Thyroid gland (tissue), 4 donors: ENCODE measurements around the gene CTSD. TPM values are rescaled to one million over a fixed set of nuclear protein-coding genes. Genes with fewer than 3 reads are reported as not detected.

ENCODE experiments used
- DNase-seq, 2 donors: peaks; one replicate each; pipeline ENCODE4 v3.0.0-alpha.2; 2019
- H3K27ac ChIP-seq, 3 donors: fragments of 200-600 bp; sonication (generic); 1 replicate in 2 of 3; 2 replicates in 1 of 3; pipeline ENCODE4 v1.5.1; 2016 to 2019; ENCODE audit warnings: mild to moderate bottlenecking in 1 of 3, moderate library complexity in 1 of 3
- H3K27me3 ChIP-seq: fragments of 200-600 bp; sonication (generic); one replicate; pipeline ENCODE4 v1.5.1; 2019
- H3K36me3 ChIP-seq, 2 donors: fragments of 200-600 bp; sonication (generic); one replicate each; pipeline ENCODE4 v1.5.1; 2016 to 2019
- H3K4me1 ChIP-seq, 2 donors: fragments of 200-600 bp; sonication (generic); one replicate each; pipeline ENCODE4 v1.5.1; 2017 to 2019
- H3K4me3 ChIP-seq, 3 donors: fragments of 200-600 bp; sonication (generic); replicated peaks in 1 of 3; 1 replicate in 2 of 3; 2 replicates in 1 of 3; pipeline ENCODE4 v1.5.1; 2016; ENCODE audit warnings: mild to moderate bottlenecking in 1 of 3
- H3K9me3 ChIP-seq: fragments of 200-600 bp; sonication (generic); one replicate; pipeline ENCODE4 v1.5.1; 2017
- CTCF ChIP-seq, 6 experiments: fragments of 200-600 bp in 3 of 6; fragments of 450-650 bp in 3 of 6; sonication (generic) in 3 of 6; IDR thresholded peaks; one replicate each; pipeline ENCODE4 v1.5.1; 2016 to 2019; ENCODE audit warnings: antibody characterized with exemption in 6 of 6, mild to moderate bottlenecking in 2 of 6, inconsistent platforms in 1 of 6, moderate library complexity in 1 of 6
- POLR2A ChIP-seq, 2 donors: fragments of 450-650 bp; IDR thresholded peaks; one replicate each; pipeline ENCODE4 v1.6.1; 2017; ENCODE audit warnings: antibody characterized with exemption in 2 of 2, mild to moderate bottlenecking in 2 of 2, moderate library complexity in 1 of 2
- WGBS, 2 donors: methylation state at CpG; one replicate each; pipeline ENCODE4 v1.1.5; 2017; 5-methylcytosine and 5-hydroxymethylcytosine counted together
- intact Hi-C: fragments of 100-400 bp; cut with DNase I; formaldehyde crosslinking; loops from one replicate; pipeline ENCODE4 v1.15.1; 2023
- total RNA-seq, 4 donors: library from RNA; depleted of rRNA; stranded (reverse); fragments of >200 nt; gene quantifications; one replicate each; pipeline ENCODE4 v1.2.3, GENCODE V29; 2016

The CTSD gene
- total RNA-seq, 4 donors from 2014 or later, result 363 to 577 (median 457) TPM

DNA sequence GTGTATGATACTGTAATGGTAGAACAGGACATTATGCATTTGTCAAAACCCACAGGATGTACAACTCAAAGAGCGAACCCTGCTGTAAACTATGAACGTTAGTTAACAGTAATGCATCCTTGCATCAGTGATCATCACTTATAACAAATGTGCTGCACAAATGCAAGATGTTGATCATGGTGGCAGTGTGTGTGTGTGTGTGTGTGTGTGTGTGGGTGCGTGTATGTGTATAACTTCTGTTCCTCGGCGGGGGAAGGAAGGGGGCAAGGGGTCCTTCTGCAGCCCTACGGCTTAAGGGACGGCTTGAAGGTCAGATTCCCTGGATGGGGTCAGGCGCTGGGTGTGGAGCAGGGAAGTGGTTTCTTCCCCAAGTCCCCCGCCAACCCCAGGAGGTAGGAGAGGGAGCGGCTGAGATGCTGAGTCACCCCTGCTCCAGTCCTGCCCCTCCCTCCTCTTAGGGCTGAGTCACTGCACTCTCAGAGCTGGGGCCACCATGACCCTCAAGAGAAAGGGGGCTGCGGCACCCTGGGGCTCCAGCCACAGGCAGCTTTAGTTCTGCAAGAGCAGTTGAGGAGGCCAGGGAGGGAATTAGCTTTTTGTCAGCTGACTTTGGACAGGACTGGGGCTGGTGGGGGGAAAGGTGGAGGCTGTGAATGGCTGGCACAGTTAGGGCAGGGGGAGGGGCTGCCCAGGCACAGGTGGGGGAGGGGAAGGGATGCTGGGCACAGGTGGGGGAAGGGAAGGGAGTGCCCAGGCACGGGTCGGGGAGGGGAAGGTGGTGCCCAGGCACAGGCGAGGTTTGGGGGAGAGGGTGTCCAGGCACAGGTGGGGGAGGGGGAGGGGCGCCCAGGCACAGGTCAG, 8.8 kb upstream of the CTSD start:
- TF ChIP-seq POLR2A (IDR thresholded peaks at IDR 0.05) (no peak), CTCF (IDR thresholded peaks at IDR 0.05) (no peak)
- H3K27me3 ChIP-seq, result no peaks in the 10 kb centered on the region
- no peaks in the 10 kb centered on the region for H3K36me3 ChIP-seq
- no peak overlapping the region for H3K4me3 ChIP-seq
- peak; percentile 57 to 65 for DNase-seq
- H3K27ac ChIP-seq, result no peak overlapping the region
- peaks cover 5 to 8% of the 10 kb centered on the region in 2 donors for H3K4me1 ChIP-seq
- H3K9me3 ChIP-seq, result no peaks in the 10 kb centered on the region
- intact Hi-C loops, result no loop called here
- 31 to 43% methylated on average over 10 to 14 of the region's 15 CpGs for WGBS, 2 donors

DNA sequence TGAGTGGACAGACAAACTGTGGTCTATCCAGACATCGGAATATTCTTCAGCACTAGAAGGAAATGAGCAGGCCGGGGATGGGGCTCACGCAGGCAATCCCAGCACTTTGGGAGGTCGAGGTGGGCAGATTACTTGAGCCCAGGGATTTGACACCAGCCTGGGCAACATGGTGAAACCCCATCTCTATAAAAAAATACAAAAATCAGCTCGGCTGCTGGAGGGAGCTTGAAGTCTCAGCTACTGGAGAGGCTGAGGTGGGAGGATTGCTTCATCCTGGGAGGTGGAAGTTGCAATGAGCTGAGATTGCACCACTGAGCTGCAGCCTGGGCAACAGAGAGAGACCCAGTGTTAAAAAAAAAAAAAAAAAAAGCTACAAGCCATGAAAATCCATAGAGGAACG, 8.0 kb upstream of the CTSD start:
- no peaks in the 10 kb centered on the region for H3K27me3 ChIP-seq
- intact Hi-C loops, result no loop called here
- H3K27ac ChIP-seq, result no peak overlapping the region
- peaks cover 5 to 8% of the 10 kb centered on the region in 2 donors for H3K4me1 ChIP-seq
- H3K36me3 ChIP-seq, result no peaks in the 10 kb centered on the region
- 86% methylated on average over 6 of the region's 6 CpGs for WGBS, 2 donors
- no peak overlapping the region for H3K4me3 ChIP-seq
- TF ChIP-seq POLR2A (IDR thresholded peaks at IDR 0.05), result no peak
- no peak for TF ChIP-seq CTCF (IDR thresholded peaks at IDR 0.05)
- H3K9me3 ChIP-seq, result no peaks in the 10 kb centered on the region
- no peak for DNase-seq

DNA sequence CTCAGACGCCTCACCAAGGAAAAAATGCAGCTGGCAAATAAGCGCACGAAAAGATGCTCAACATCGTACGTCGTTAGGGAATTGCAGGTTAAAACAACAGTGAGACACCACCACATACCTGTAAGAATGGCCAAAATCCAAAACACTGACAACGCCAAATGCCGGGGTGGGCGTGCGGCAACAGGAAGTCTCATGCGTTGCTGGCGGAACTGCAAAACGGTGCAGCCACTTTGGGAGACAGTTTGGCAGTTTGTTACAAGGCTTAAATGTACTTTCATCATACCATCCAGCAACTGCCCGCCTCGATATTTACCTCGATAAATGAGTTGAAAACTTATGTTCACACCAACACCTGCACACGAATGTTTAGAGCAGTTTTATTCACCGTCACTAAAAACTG, 7.5 kb upstream of the CTSD start:
- Histone ChIP-seq H3K27ac (no peak overlapping the region), H3K4me3 (no peak overlapping the region), H3K9me3 (no peaks in the 10 kb centered on the region), H3K4me1 (peaks cover 5 to 8% of the 10 kb centered on the region in 2 donors), H3K36me3 (no peaks in the 10 kb centered on the region), H3K27me3 (no peaks in the 10 kb centered on the region)
- DNase-seq, result no peak
- TF ChIP-seq CTCF (IDR thresholded peaks at IDR 0.05) (no peak), POLR2A (IDR thresholded peaks at IDR 0.05) (no peak)
- 81 to 82% methylated on average over 18 of the region's 18 CpGs for WGBS, 2 donors
- intact Hi-C loops, result no loop called here

GRCh38 chr11:1770528-1770927, 6.8 kb upstream of the CTSD start:
- no peak for DNase-seq

More at GRCh38 chr11:1770528-1770927, 6.8 kb upstream of the CTSD start:
- no peak overlapping the region for H3K27ac ChIP-seq
- whole genome bisulfite sequencing, 2 donors, result 67% methylated on average over 5 of the region's 5 CpGs
- H3K4me1 ChIP-seq, result peaks cover 5 to 8% of the 10 kb centered on the region in 2 donors
- no peaks in the 10 kb centered on the region for H3K36me3 ChIP-seq
- H3K27me3 ChIP-seq, result no peaks in the 10 kb centered on the region
- H3K4me3 ChIP-seq, result no peak overlapping the region
- TF ChIP-seq POLR2A (IDR thresholded peaks at IDR 0.05) (no peak), CTCF (IDR thresholded peaks at IDR 0.05) (no peak)
- no peaks in the 10 kb centered on the region for H3K9me3 ChIP-seq
- intact Hi-C loops, result no loop called here
